MG63 (cell line): ENCODE data around the gene PRUNE1. TPM values are rescaled to one million over a fixed set of nuclear protein-coding genes. Genes with fewer than 3 reads are reported as not detected.
A peak's percentile ranks its signal among the peaks of the same experiment; 100 is the strongest.

Source experiments
- DNase-seq: peaks from one replicate; pipeline ENCODE4 v3.0.0-alpha.2; 2020
- H3K27me3 ChIP-seq: fragments of 250-450 bp; sonication (Bioruptor Pico); 2 replicates; pipeline ENCODE4 v1.5.1; 2020; ENCODE audit warnings: mild to moderate bottlenecking, moderate library complexity
- H3K36me3 ChIP-seq: fragments of 250-450 bp; sonication (Bioruptor Pico); 2 replicates; pipeline ENCODE4 v1.5.1; 2020; ENCODE audit warnings: mild to moderate bottlenecking, moderate library complexity
- H3K4me3 ChIP-seq: fragments of 250-450 bp; sonication (Bioruptor Pico); 2 replicates; pipeline ENCODE4 v1.5.1; 2020; ENCODE audit warnings: mild to moderate bottlenecking, moderate library complexity
- H3K9me3 ChIP-seq: fragments of 250-450 bp; sonication (Bioruptor Pico); 2 replicates; pipeline ENCODE4 v1.5.1; 2020; ENCODE audit warnings: mild to moderate bottlenecking, moderate library complexity
- total RNA-seq: library from RNA; depleted of rRNA; stranded (reverse); fragments of >200 nt; shearing (Covaris generic); gene quantifications from 2 replicates; pipeline ENCODE4 v1.2.3, GENCODE V29; 2014; ENCODE audit warnings: low replicate concordance

The PRUNE1 gene
- total RNA-seq, 1 experiment from 2014 or later: 8.1 TPM

DNA sequence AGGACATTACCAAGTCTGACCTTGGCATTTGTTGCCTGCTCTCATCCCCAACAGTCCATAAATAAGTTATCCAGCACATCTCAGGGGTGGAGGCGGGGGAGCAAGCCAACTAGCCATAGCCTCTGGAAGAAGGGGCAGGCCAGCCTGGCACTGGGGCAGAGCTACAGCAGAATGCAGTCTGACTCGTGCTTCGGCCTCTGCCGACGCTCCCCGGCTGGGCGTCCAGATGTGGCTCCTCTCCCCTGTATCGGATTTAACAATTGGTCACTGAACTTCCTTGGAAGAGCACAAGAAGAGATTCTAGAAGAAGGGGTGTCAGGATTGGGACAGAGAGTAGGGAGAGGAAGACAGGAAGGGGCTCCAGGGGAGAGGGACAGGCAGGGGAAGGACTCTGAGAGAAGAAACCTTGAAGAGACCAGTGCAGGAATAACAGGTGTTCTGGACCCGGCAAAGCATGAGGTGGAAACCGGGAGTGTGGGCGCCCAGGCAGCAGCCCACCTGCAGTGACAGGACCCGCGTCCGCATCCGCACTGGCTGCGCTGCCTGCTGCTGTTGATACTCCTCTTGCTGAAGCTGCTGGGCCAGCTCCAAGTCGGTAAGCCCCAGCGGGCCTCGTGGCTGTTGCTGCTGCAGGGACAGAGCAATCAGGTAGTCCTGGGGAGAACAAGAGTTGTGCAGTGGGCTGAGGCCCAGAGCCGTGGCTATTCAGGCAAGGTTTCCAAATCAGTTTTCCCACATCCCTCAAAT, 10.9 kb upstream of the PRUNE1 start:
- Histone ChIP-seq H3K36me3 (no peaks in the 10 kb centered on the region), H3K27me3 (no peaks in the 10 kb centered on the region), H3K4me3 (no peak overlapping the region), H3K9me3 (no peaks in the 10 kb centered on the region)
- DNase-seq: no peak

DNA sequence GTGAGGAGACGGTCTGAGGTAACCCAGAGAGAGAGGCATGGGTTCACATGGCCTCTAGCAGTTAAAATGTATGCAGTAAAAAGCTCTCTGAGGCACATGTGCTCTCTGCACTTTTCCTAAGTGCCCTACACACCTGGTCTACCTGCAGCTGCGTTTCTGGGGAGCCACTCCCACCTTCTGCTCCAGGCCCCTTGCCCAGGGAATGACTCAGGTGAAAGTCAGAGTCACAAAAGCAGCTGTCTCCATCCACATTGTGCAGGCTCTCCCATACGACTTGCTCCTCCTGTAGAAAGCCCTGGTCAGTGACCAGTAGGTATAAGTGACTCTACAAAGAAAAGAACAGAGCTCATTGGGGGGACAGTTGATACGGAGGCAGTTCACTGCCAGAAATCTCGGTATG, 10.3 kb upstream of the PRUNE1 start:
- no peaks in the 10 kb centered on the region for H3K27me3 ChIP-seq
- no peak for DNase-seq
- no peaks in the 10 kb centered on the region for H3K36me3 ChIP-seq
- no peaks in the 10 kb centered on the region for H3K9me3 ChIP-seq
- no peak overlapping the region for H3K4me3 ChIP-seq

- H3K9me3 ChIP-seq: no peaks in the 10 kb centered on the region
- H3K27me3 ChIP-seq: no peaks in the 10 kb centered on the region
- no peaks in the 10 kb centered on the region for H3K36me3 ChIP-seq
- no peak overlapping the region for H3K4me3 ChIP-seq
- DNase-seq: no peak
Measured at GRCh38 chr1:150999051-150999674, 9.1 kb upstream of the PRUNE1 start.

GRCh38 chr1:150999926-151000325, 8.3 kb upstream of the PRUNE1 start:
- no peaks in the 10 kb centered on the region for H3K36me3 ChIP-seq
- no peaks in the 10 kb centered on the region for H3K9me3 ChIP-seq
- no peak for DNase-seq
- H3K4me3 ChIP-seq: no peak overlapping the region
- H3K27me3 ChIP-seq: no peaks in the 10 kb centered on the region

GRCh38 chr1:151000408-151000807, 7.8 kb upstream of the PRUNE1 start:
- Histone ChIP-seq H3K4me3 (no peak overlapping the region), H3K27me3 (no peaks in the 10 kb centered on the region), H3K36me3 (no peaks in the 10 kb centered on the region), H3K9me3 (no peaks in the 10 kb centered on the region)
- DNase-seq: no peak

GRCh38 chr1:151001602-151002001, 6.6 kb upstream of the PRUNE1 start:
- DNase-seq: no peak
- no peaks in the 10 kb centered on the region for H3K9me3 ChIP-seq
- H3K36me3 ChIP-seq: no peaks in the 10 kb centered on the region
- no peaks in the 10 kb centered on the region for H3K27me3 ChIP-seq
- no peak overlapping the region for H3K4me3 ChIP-seq

- Histone ChIP-seq H3K27me3 (no peaks in the 10 kb centered on the region), H3K4me3 (no peak overlapping the region), H3K9me3 (no peaks in the 10 kb centered on the region), H3K36me3 (no peaks in the 10 kb centered on the region)
- no peak for DNase-seq
Measured at GRCh38 chr1:151002051-151002450, 6.2 kb upstream of the PRUNE1 start.

GRCh38 chr1:151002611-151003010, 5.6 kb upstream of the PRUNE1 start:
- no peak overlapping the region for H3K4me3 ChIP-seq
- H3K27me3 ChIP-seq: no peaks in the 10 kb centered on the region
- H3K36me3 ChIP-seq: no peaks in the 10 kb centered on the region
- no peak for DNase-seq
- no peaks in the 10 kb centered on the region for H3K9me3 ChIP-seq

GRCh38 chr1:151003180-151003579, 5.1 kb upstream of the PRUNE1 start:
- no peaks in the 10 kb centered on the region for H3K9me3 ChIP-seq
- H3K4me3 ChIP-seq: no peak overlapping the region
- no peaks in the 10 kb centered on the region for H3K27me3 ChIP-seq
- H3K36me3 ChIP-seq: no peaks in the 10 kb centered on the region
- DNase-seq: no peak

DNA sequence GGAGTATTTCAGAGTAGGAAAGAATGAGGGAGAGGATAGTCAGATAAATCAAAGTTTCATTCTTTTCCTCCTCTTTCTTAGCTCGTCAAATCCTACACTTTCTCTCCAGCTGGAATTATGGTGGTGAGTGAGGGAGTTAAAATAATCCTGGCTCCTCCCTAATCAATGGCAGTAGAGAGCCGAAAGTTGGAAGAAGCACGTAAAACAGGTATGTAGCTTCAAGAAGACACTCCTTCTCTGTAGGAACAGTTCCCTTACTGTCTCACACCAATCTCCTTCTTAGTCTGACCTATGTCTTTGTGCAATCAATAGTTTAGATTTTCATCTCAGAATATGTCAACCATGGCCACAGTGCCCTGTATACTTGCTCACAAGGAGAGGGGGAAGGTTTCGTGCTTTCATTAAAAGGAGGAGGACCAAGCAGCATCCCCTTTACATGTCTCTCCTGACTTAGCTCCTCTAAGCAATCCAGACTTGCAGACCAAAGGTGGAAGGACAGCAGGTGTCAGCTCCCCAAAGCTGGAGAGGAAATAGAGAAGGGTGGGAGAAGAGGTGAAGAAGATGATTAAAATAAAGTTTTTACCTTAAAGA, 2.4 kb upstream of the PRUNE1 start:
- Histone ChIP-seq H3K4me3 (peak overlapping the region; percentile 44), H3K36me3 (peaks cover 3% of the 10 kb centered on the region; the same call in 1 of the 2 replicates), H3K9me3 (no peaks in the 10 kb centered on the region), H3K27me3 (no peaks in the 10 kb centered on the region)
- no peak for DNase-seq

- DNase-seq: peak; percentile 81
- H3K4me3 ChIP-seq: peak within 1 kb of the TSS; percentile 85
- peaks cover 3% of the 10 kb centered on the region; the same call in 1 of the 2 replicates for H3K36me3 ChIP-seq
- no peaks in the 10 kb centered on the region for H3K27me3 ChIP-seq
- H3K9me3 ChIP-seq: no peaks in the 10 kb centered on the region
Measured at GRCh38 chr1:151006327-151007052, 1.8 kb upstream of the PRUNE1 start, which contains the start of gene MINDY1. Gene MINDY1 (minus strand): TSS chr1:151006902. CDS start chr1:151002617, 4,285 bp downstream.

DNA sequence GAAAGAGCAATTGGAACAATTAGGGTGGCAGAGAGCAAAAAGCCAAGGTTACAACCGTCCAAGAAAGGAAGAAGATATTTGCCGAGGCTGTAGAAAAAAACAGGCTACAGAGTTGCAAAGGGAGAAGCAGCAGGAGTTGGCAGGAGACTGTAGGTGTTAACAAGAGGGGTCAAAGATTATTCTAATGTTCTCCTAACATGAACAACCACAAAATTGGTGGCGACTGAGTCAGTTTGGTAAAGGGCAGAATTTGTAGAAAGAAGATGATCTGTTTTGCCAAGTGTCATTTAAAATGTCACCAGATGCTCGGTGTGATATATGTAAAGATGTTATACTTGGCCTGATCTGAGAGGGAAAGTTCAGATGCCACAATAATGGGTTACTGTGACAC, 401 bp upstream of the PRUNE1 start:
- peaks cover 3% of the 10 kb centered on the region; the same call in 1 of the 2 replicates for H3K36me3 ChIP-seq
- H3K4me3 ChIP-seq: peak overlapping the region; percentile 85
- H3K9me3 ChIP-seq: no peaks in the 10 kb centered on the region
- H3K27me3 ChIP-seq: no peaks in the 10 kb centered on the region
- DNase-seq: no peak

DNA sequence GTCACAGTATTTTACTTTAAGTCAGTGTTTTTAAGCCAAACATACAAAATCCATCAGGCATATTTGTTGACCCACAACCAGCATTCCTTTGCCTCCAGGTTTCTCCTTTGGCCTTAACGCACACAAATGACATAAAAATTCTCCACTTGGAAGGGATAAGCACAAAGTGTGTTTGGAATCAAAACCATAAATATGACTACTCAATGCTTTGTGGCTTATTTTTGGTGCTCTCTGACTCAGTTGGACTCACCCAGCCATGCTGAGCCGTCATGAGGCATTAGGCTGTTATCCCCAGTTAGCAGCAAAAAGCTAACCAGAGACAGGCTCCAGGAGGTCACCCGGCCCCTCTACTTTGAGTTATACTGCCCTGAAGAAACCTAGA, 948 bp downstream of the PRUNE1 start:
- peak overlapping the region; percentile 85 for H3K4me3 ChIP-seq
- peaks cover 8% of the 10 kb centered on the region for H3K36me3 ChIP-seq
- DNase-seq: no peak
- no peaks in the 10 kb centered on the region for H3K9me3 ChIP-seq
- H3K27me3 ChIP-seq: no peaks in the 10 kb centered on the region

GRCh38 chr1:151009674-151010345, 1.6 kb downstream of the PRUNE1 start:
- no peaks in the 10 kb centered on the region for H3K27me3 ChIP-seq
- DNase-seq: no peak
- peaks cover 8% of the 10 kb centered on the region for H3K36me3 ChIP-seq
- H3K9me3 ChIP-seq: no peaks in the 10 kb centered on the region
- peak overlapping the region; percentile 85 for H3K4me3 ChIP-seq

GRCh38 chr1:151010346-151010726, 2.1 kb downstream of the PRUNE1 start:
- H3K36me3 ChIP-seq: peaks cover 8% of the 10 kb centered on the region
- H3K27me3 ChIP-seq: no peaks in the 10 kb centered on the region
- no peak for DNase-seq
- no peaks in the 10 kb centered on the region for H3K9me3 ChIP-seq
- no peak overlapping the region for H3K4me3 ChIP-seq

DNA sequence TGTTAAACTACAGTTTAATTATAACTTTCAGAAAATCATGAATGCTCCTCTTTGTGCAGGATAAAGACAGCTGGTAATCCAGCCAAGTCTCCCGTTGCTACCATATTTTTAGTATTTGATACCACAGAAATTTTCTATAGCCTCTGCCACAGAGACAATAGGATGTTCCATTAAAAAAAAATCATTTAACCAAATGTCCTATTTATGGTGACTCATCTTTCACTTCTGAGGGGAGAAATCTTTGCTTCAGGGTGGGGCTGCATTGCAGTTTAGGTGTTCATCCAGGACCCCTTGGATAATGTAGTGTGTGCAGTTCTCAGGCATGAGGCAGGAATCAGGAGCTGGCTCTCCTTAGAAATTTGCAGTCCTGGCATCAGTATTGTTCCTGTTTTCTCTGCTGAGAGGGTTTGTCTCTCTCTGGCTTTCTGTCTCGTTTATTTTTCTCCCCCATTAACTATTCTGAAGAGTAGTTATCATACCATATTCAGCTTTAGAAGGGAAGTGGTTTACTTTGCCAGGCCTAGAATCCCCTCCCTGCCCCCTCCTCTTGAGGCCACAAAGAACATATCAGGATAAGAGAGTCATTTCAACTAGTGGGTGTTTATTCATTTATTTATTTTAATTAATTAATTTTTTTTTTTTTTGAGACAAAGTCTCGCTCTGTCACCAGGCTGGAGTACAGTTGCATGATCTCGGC, 3.1 kb downstream of the PRUNE1 start:
- no peak overlapping the region for H3K4me3 ChIP-seq
- no peaks in the 10 kb centered on the region for H3K27me3 ChIP-seq
- H3K36me3 ChIP-seq: peaks cover 8% of the 10 kb centered on the region
- no peak for DNase-seq
- H3K9me3 ChIP-seq: no peaks in the 10 kb centered on the region
